ENCODE data around the gene SPACA4.

DNA sequence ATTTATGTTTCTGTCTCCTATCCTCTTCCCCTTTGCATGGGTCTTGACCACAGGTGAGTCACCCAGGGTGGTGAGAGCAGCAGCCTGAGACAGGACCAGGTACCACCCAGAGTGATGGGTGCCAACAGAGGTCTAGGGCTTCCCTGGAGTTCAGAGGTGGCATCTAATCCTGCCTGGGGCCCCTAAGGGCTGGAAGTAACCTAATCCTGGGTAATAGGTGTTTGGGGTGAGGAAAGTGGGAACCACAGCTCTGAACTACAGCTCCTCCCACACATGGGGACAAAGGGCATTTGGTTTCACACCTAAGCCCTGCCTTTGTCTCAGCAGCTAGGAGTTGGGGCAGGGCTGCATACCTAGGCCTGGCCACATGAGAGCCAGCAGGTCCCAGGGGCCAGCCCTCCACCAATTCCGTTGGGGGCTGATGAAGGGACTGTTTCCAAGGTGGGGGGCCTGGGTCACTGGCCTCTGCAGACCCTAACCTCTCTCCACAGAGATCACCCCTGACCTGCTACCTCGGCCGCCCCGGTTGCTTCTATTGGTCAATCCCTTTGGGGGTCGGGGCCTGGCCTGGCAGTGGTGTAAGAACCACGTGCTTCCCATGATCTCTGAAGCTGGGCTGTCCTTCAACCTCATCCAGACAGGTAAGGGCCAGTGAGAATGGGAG is 20.8 kb downstream of the SPACA4 start:
- TF ChIP-seq, protein P1, sequence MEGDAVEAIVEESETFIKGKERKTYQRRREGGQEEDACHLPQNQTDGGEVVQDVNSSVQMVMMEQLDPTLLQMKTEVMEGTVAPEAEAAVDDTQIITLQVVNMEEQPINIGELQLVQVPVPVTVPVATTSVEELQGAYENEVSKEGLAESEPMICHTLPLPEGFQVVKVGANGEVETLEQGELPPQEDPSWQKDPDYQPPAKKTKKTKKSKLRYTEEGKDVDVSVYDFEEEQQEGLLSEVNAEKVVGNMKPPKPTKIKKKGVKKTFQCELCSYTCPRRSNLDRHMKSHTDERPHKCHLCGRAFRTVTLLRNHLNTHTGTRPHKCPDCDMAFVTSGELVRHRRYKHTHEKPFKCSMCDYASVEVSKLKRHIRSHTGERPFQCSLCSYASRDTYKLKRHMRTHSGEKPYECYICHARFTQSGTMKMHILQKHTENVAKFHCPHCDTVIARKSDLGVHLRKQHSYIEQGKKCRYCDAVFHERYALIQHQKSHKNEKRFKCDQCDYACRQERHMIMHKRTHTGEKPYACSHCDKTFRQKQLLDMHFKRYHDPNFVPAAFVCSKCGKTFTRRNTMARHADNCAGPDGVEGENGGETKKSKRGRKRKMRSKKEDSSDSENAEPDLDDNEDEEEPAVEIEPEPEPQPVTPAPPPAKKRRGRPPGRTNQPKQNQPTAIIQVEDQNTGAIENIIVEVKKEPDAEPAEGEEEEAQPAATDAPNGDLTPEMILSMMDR (IDR thresholded peaks at IDR 0.05), result no peak
- TF ChIP-seq POLR2AphosphoS5 (IDR thresholded peaks at IDR 0.05; ENCODE audit: low read depth, low read length), result no peak
- TF ChIP-seq, protein P2, sequence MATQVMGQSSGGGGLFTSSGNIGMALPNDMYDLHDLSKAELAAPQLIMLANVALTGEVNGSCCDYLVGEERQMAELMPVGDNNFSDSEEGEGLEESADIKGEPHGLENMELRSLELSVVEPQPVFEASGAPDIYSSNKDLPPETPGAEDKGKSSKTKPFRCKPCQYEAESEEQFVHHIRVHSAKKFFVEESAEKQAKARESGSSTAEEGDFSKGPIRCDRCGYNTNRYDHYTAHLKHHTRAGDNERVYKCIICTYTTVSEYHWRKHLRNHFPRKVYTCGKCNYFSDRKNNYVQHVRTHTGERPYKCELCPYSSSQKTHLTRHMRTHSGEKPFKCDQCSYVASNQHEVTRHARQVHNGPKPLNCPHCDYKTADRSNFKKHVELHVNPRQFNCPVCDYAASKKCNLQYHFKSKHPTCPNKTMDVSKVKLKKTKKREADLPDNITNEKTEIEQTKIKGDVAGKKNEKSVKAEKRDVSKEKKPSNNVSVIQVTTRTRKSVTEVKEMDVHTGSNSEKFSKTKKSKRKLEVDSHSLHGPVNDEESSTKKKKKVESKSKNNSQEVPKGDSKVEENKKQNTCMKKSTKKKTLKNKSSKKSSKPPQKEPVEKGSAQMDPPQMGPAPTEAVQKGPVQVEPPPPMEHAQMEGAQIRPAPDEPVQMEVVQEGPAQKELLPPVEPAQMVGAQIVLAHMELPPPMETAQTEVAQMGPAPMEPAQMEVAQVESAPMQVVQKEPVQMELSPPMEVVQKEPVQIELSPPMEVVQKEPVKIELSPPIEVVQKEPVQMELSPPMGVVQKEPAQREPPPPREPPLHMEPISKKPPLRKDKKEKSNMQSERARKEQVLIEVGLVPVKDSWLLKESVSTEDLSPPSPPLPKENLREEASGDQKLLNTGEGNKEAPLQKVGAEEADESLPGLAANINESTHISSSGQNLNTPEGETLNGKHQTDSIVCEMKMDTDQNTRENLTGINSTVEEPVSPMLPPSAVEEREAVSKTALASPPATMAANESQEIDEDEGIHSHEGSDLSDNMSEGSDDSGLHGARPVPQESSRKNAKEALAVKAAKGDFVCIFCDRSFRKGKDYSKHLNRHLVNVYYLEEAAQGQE (IDR thresholded peaks at IDR 0.05; ENCODE audit: insufficient read depth in 1 of 2, low read depth in 2 of 2, low read length in 1 of 2), result no peak
